GM23338 (cell line): ENCODE results near the gene GZMH. TPM values are rescaled to one million over a fixed set of nuclear protein-coding genes. Genes with fewer than 3 reads are reported as not detected.

ENCODE experiments used
- ATAC-seq: fragments of 200-7000 bp; cut with Tn5 transposase; 3 replicates; pipeline ENCODE4 v1.9.1; 2020
- DNase-seq: peaks from one replicate; pipeline ENCODE4 v3.0.0-alpha.2; 2015; ENCODE audit warnings: low spot score
- H2AFZ ChIP-seq: fragments of 200-600 bp; sonication (generic); 2 replicates; pipeline ENCODE4 v1.8.0; 2016; ENCODE audit warnings: antibody characterized with exemption, mild to moderate bottlenecking, moderate library complexity
- H3F3A ChIP-seq: fragments of 200-600 bp; sonication (generic); replicated peaks from 2 replicates; pipeline ENCODE4 v1.8.0; 2017; ENCODE audit warnings: antibody characterized with exemption, mixed run types, low read depth
- H3K27ac ChIP-seq: fragments of 200-600 bp; sonication (generic); 2 replicates; pipeline ENCODE4 v1.6.1; 2016; ENCODE audit warnings: low read depth
- H3K27me3 ChIP-seq: fragments of 200-600 bp; sonication (generic); 2 replicates; pipeline ENCODE4 v1.8.0; 2016; ENCODE audit warnings: mild to moderate bottlenecking, mixed run types, moderate library complexity; ENCODE audit not compliant: insufficient read depth
- H3K36me3 ChIP-seq: fragments of 200-600 bp; sonication (generic); 2 replicates; pipeline ENCODE4 v1.8.0; 2016; ENCODE audit warnings: mild to moderate bottlenecking; ENCODE audit not compliant: insufficient read depth
- H3K4me1 ChIP-seq: fragments of 200-600 bp; sonication (generic); 2 replicates; pipeline ENCODE4 v1.8.0; 2016; ENCODE audit warnings: mild to moderate bottlenecking, moderate library complexity; ENCODE audit not compliant: insufficient read depth
- H3K4me2 ChIP-seq: fragments of 200-600 bp; sonication (generic); 2 replicates; pipeline ENCODE4 v1.7.1; 2017; ENCODE audit warnings: mixed run types
- H3K4me3 ChIP-seq: fragments of 200-600 bp; sonication (generic); 2 replicates; pipeline ENCODE4 v1.6.1; 2016; ENCODE audit warnings: mixed run types
- H3K79me2 ChIP-seq: fragments of 200-600 bp; sonication (generic); replicated peaks from 2 replicates; pipeline ENCODE4 v1.8.0; 2017; ENCODE audit warnings: mild to moderate bottlenecking; ENCODE audit not compliant: insufficient read depth
- H3K9me2 ChIP-seq: fragments of 200-600 bp; sonication (generic); 2 replicates; pipeline ENCODE4 v1.8.0; 2017; ENCODE audit not compliant: insufficient read depth
- H4K20me1 ChIP-seq: fragments of 200-600 bp; sonication (generic); replicated peaks from 2 replicates; pipeline ENCODE4 v1.8.0; 2017; ENCODE audit warnings: mild to moderate bottlenecking; ENCODE audit not compliant: insufficient read depth
- H3K27ac Mint-ChIP-seq: 2 replicates; pipeline ENCODE4 v1.8.0; 2020; ENCODE audit warnings: inconsistent platforms, mild to moderate bottlenecking, moderate library complexity, mixed read lengths
- H3K27me3 Mint-ChIP-seq: 3 replicates; pipeline ENCODE4 v1.8.0; 2022; ENCODE audit warnings: low read depth, mild to moderate bottlenecking, moderate library complexity, mixed read lengths, inconsistent platforms; ENCODE audit not compliant: insufficient read depth, poor library complexity
- H3K36me3 Mint-ChIP-seq: 3 replicates; pipeline ENCODE4 v1.8.0; 2021; ENCODE audit warnings: low read depth, mild to moderate bottlenecking, inconsistent platforms, moderate library complexity, mixed read lengths
- H3K4me1 Mint-ChIP-seq: 3 replicates; pipeline ENCODE4 v1.8.0; 2020; ENCODE audit warnings: mild to moderate bottlenecking, inconsistent platforms, mixed read lengths
- H3K4me3 Mint-ChIP-seq: 3 replicates; pipeline ENCODE4 v1.8.0; 2021; ENCODE audit warnings: moderate library complexity, mild to moderate bottlenecking, inconsistent platforms, mixed read lengths
- H3K9me3 Mint-ChIP-seq: 3 replicates; pipeline ENCODE4 v1.8.0; 2020; ENCODE audit warnings: moderate library complexity, mild to moderate bottlenecking, inconsistent platforms, mixed read lengths
- CREB1 ChIP-seq: fragments of 250-450 bp; sonication (Bioruptor Pico); IDR thresholded peaks from 2 replicates; pipeline ENCODE4 v1.5.0; 2020; ENCODE audit warnings: low read depth, mild to moderate bottlenecking, moderate library complexity
- CTCF ChIP-seq, 2 experiments: fragments of 200-600 bp in 1 of 2; sonication (generic) in 1 of 2; conservative IDR thresholded peaks; 2 replicates each; pipeline versions ENCODE4 v1.5.1 to v1.6.1; 2016 to 2017; ENCODE audit warnings: antibody characterized with exemption in 2 of 2, low read depth in 2 of 2, mild to moderate bottlenecking in 2 of 2, moderate library complexity in 1 of 2
- ETS1 ChIP-seq: IDR thresholded peaks from 2 replicates; pipeline ENCODE4 v1.6.1; 2016; ENCODE audit warnings: antibody characterized with exemption
- EZH2 ChIP-seq: fragments of 200-600 bp; sonication (generic); IDR thresholded peaks from one replicate; pipeline ENCODE4 v1.8.0; 2017; ENCODE audit warnings: antibody characterized with exemption, mild to moderate bottlenecking, low read depth; ENCODE audit not compliant: unreplicated experiment
- EZH2phosphoT487 ChIP-seq: fragments of 200-600 bp; sonication (generic); IDR thresholded peaks from one replicate; pipeline ENCODE4 v1.8.1; 2018; ENCODE audit warnings: antibody characterized with exemption; ENCODE audit not compliant: unreplicated experiment
- JUNB ChIP-seq: IDR thresholded peaks from one replicate; pipeline ENCODE4 v1.6.1; 2016; ENCODE audit warnings: antibody characterized with exemption; ENCODE audit not compliant: unreplicated experiment
- NANOG ChIP-seq: IDR thresholded peaks from 2 replicates; pipeline ENCODE4 v1.6.1; 2016; ENCODE audit warnings: antibody characterized with exemption, borderline replicate concordance
- POLR2AphosphoS5 ChIP-seq: IDR thresholded peaks from 2 replicates; pipeline ENCODE4 v1.6.1; 2016; ENCODE audit warnings: antibody characterized with exemption, low read depth
- REST ChIP-seq: IDR thresholded peaks from one replicate; pipeline ENCODE4 v1.6.1; 2018; ENCODE audit warnings: antibody characterized with exemption; ENCODE audit not compliant: unreplicated experiment
- STAT1 ChIP-seq: IDR thresholded peaks from one replicate; pipeline ENCODE4 v1.6.1; 2016; ENCODE audit warnings: antibody characterized with exemption; ENCODE audit not compliant: unreplicated experiment
- ZNF114 ChIP-seq: fragments of 250-450 bp; sonication (Bioruptor Pico); IDR thresholded peaks from 2 replicates; pipeline ENCODE4 v1.5.0; 2020; ENCODE audit warnings: mild to moderate bottlenecking, moderate library complexity
- ZNF331 ChIP-seq: fragments of 250-450 bp; sonication (Bioruptor Pico); IDR thresholded peaks from 2 replicates; pipeline ENCODE4 v1.5.0; 2020; ENCODE audit warnings: low read depth, mild to moderate bottlenecking, moderate library complexity
- ZNF462 ChIP-seq: fragments of 250-450 bp; sonication (Bioruptor Pico); IDR thresholded peaks from 2 replicates; pipeline ENCODE4 v1.5.0; 2020; ENCODE audit warnings: mild to moderate bottlenecking, moderate library complexity
- polyA plus RNA-seq: library from polyadenylated mRNA; unstranded; fragments of >200 nt; fragmentation: Nextera tagmentation; extraction: Ambion mirVana; gene quantifications from 2 replicates; pipeline ENCODE4 v1.2.1, GENCODE V29; 2016
- total RNA-seq: library from RNA; depleted of rRNA; stranded (reverse); fragments of >200 nt; shearing (Covaris generic); gene quantifications from 2 replicates; pipeline ENCODE4 v1.2.3, GENCODE V29; 2014

GZMH gene
- total and polyA plus RNA-seq, 2 experiments from 2014 or later: not detected

- no peak overlapping the region for H3K4me2 ChIP-seq
These were observed 35.2 kb downstream of the GZMH start for GRCh38 chr14:24574206-24574774.

More at GRCh38 chr14:24574206-24574774, 35.2 kb downstream of the GZMH start:
- Mint-ChIP-seq H3K27ac (no peak overlapping the region), H3K9me3 (no peaks in the 10 kb centered on the region), H3K4me3 (no peak overlapping the region), H3K27me3 (peaks cover 4% of the 10 kb centered on the region), H3K4me1 (peaks cover 3% of the 10 kb centered on the region; the same call in 1 of the 3 replicates), H3K36me3 (no peaks in the 10 kb centered on the region)
- Histone ChIP-seq H3K79me2 (no peaks in the 10 kb centered on the region), H3K4me3 (no peak overlapping the region), H3K27ac (no peak overlapping the region), H3K4me1 (no peaks in the 10 kb centered on the region; the same call in 1 of the 2 replicates), H3K9me2 (peaks cover 2% of the 10 kb centered on the region; the same call in 1 of the 2 replicates), H3K27me3 (no peaks in the 10 kb centered on the region), H4K20me1 (no peaks in the 10 kb centered on the region), H3F3A (no peaks in the 10 kb centered on the region), H3K36me3 (no peaks in the 10 kb centered on the region), H2AFZ (peak overlapping the region; percentile 10; the same call in 1 of the 2 replicates)
- DNase-seq: peak; percentile 6
- TF ChIP-seq ZNF331: no peak
- no peak for TF ChIP-seq JUNB
- no peak for TF ChIP-seq POLR2AphosphoS5
- TF ChIP-seq CTCF (conservative IDR thresholded peaks at IDR 0.05; ENCODE audit: low read depth in 2 of 2): no peak
- TF ChIP-seq EZH2phosphoT487: no peak
- no peak for TF ChIP-seq ZNF462
- no peak for TF ChIP-seq CREB1 (CRISPR knock-in tag)
- no peak for TF ChIP-seq NANOG
- no peak for TF ChIP-seq ETS1
- no peak for TF ChIP-seq EZH2
- TF ChIP-seq STAT1: no peak
- TF ChIP-seq REST: no peak
- no peak for TF ChIP-seq ZNF114
- peak; percentile 54 for ATAC-seq
